AG04449 (cell line): Measurements from ENCODE around the gene BCAS1.

ENCODE experiments used
- CTCF ChIA-PET: fragments of 350-600 bp; formaldehyde crosslinking; extraction: SDS; loops from one replicate; lab custom pipeline; 2021; ENCODE audit warnings: antibody characterized with exemption; lab: Yijun Ruan, JAX
- POLR2A ChIA-PET: fragments of 400-600, 350-600 bp; formaldehyde crosslinking; extraction: SDS; loops from one replicate; lab custom pipeline; 2020; ENCODE audit warnings: antibody characterized with exemption, inconsistent platforms; lab: Yijun Ruan, JAX
- DNase-seq: peaks from one replicate; pipeline ENCODE4 v3.0.0-alpha.2; 2010; ENCODE audit warnings: low read depth, low spot score
- H3K4me3 ChIP-seq: 2 replicates; pipeline ENCODE4 v1.5.1; 2011; ENCODE audit warnings: low read depth, mild to moderate bottlenecking, control low read depth, low read length
- TF ChIP-seq, protein P1 (sequence below): IDR thresholded peaks from one replicate; pipeline ENCODE4 v1.5.1; 2011; ENCODE audit warnings: mild to moderate bottlenecking, moderate library complexity, low read length, control low read depth, inconsistent platforms; ENCODE audit not compliant: insufficient read depth; ENCODE audit errors: missing control alignments

Gene BCAS1

GRCh38 chr20:53900380-53900999 is 169.9 kb downstream of the BCAS1 start:
- ChIA-PET POLR2A (interaction anchor here (0.7 to 1.3 kb wide), 8 partner anchors 9 to 1407 kb away, joined by 3 to 6 read pairs (median 3); no protein-coding TSS in a partner anchor), CTCF (interaction anchor here (1.0 to 6.7 kb wide), 4 partner anchors 9 to 39 kb away, joined by 3 to 62 read pairs (median 3); no protein-coding TSS in a partner anchor)
- no peak overlapping the region for H3K4me3 ChIP-seq
- peak; percentile 81 for DNase-seq
- TF ChIP-seq, protein P1, sequence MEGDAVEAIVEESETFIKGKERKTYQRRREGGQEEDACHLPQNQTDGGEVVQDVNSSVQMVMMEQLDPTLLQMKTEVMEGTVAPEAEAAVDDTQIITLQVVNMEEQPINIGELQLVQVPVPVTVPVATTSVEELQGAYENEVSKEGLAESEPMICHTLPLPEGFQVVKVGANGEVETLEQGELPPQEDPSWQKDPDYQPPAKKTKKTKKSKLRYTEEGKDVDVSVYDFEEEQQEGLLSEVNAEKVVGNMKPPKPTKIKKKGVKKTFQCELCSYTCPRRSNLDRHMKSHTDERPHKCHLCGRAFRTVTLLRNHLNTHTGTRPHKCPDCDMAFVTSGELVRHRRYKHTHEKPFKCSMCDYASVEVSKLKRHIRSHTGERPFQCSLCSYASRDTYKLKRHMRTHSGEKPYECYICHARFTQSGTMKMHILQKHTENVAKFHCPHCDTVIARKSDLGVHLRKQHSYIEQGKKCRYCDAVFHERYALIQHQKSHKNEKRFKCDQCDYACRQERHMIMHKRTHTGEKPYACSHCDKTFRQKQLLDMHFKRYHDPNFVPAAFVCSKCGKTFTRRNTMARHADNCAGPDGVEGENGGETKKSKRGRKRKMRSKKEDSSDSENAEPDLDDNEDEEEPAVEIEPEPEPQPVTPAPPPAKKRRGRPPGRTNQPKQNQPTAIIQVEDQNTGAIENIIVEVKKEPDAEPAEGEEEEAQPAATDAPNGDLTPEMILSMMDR = no peak

GRCh38 chr20:53899351-53900167 is 170.8 kb downstream of the BCAS1 start:
- CTCF ChIA-PET = interaction anchor here (1.2 to 6.7 kb wide), 3 partner anchors 16 to 208 kb away, joined by 3 to 62 read pairs (median 3); no protein-coding TSS in a partner anchor
- TF ChIP-seq, protein P1 = no peak
- DNase-seq = no peak
- POLR2A ChIA-PET = interaction anchor here (0.5 to 1.3 kb wide), 7 partner anchors 8 to 627 kb away, joined by 3 to 6 read pairs (median 4); no protein-coding TSS in a partner anchor
- no peak overlapping the region for H3K4me3 ChIP-seq

- ChIA-PET CTCF (interaction anchor here (0.8 to 6.7 kb wide), 5 partner anchors 14 to 207 kb away, joined by 3 to 62 read pairs (median 3); no protein-coding TSS in a partner anchor), POLR2A (interaction anchor here (1.2 kb wide), 1 partner anchor 304 kb away, joined by 5 read pairs; no protein-coding TSS in a partner anchor)
- no peak overlapping the region for H3K4me3 ChIP-seq
- DNase-seq = no peak
- TF ChIP-seq, protein P1 = no peak
Measured at GRCh38 chr20:53898556-53898931, 171.8 kb downstream of the BCAS1 start.

- POLR2A ChIA-PET = interaction anchor here (0.8 kb wide), 1 partner anchor 8 kb away, joined by 3 read pairs; no protein-coding TSS in a partner anchor
Measured at GRCh38 chr20:53897884-53898555, 172.4 kb downstream of the BCAS1 start.

GRCh38 chr20:53896647-53897046 is 173.7 kb downstream of the BCAS1 start:
- TF ChIP-seq, protein P1 = no peak
- ChIA-PET POLR2A (no interaction called here), CTCF (no interaction called here)
- no peak overlapping the region for H3K4me3 ChIP-seq
- DNase-seq = no peak

More at GRCh38 chr20:53897884-53898555, 172.4 kb downstream of the BCAS1 start:
- DNase-seq = no peak
- TF ChIP-seq, protein P1 = no peak
- CTCF ChIA-PET = interaction anchor here (0.8 to 6.7 kb wide), 5 partner anchors 13 to 206 kb away, joined by 3 to 62 read pairs (median 3); no protein-coding TSS in a partner anchor
- no peak overlapping the region for H3K4me3 ChIP-seq
